Retinal pigment epithelial cell (primary cell): ENCODE results near the gene NGRN.

Experiments used
- DNase-seq: peaks from one replicate; pipeline ENCODE4 v3.0.0-alpha.2; 2010; ENCODE audit warnings: low read depth
- H3K4me3 ChIP-seq: 2 replicates; pipeline ENCODE4 v1.5.1; 2011; ENCODE audit warnings: mild to moderate bottlenecking, low read length, control low read depth, moderate library complexity
- CTCF ChIP-seq: conservative IDR thresholded peaks from 2 replicates; pipeline ENCODE4 v1.5.1; 2011; ENCODE audit warnings: low read depth, low read length, control low read depth, inconsistent platforms

Gene NGRN

GRCh38 chr15:90307661-90308060 lies 42.2 kb downstream of the NGRN start:
- no peak for TF ChIP-seq CTCF
- no peak overlapping the region for H3K4me3 ChIP-seq

GRCh38 chr15:90309020-90309419 lies 43.5 kb downstream of the NGRN start:
- no peak for DNase-seq
- no peak for TF ChIP-seq CTCF
- H3K4me3 ChIP-seq: no peak overlapping the region

More at GRCh38 chr15:90307661-90308060, 42.2 kb downstream of the NGRN start:
- DNase-seq: no peak

- no peak for TF ChIP-seq CTCF
- peak; percentile 43 for DNase-seq
- H3K4me3 ChIP-seq: no peak overlapping the region
Observed at GRCh38 chr15:90315278-90315982, 50.0 kb downstream of the NGRN start.

- no peak for DNase-seq
- TF ChIP-seq CTCF: no peak
Observed at GRCh38 chr15:90316139-90316538, 50.7 kb downstream of the NGRN start.

GRCh38 chr15:90318591-90318990 lies 53.1 kb downstream of the NGRN start:
- no peak for DNase-seq
- no peak overlapping the region for H3K4me3 ChIP-seq
- TF ChIP-seq CTCF: no peak

More at GRCh38 chr15:90316139-90316538, 50.7 kb downstream of the NGRN start:
- H3K4me3 ChIP-seq: no peak overlapping the region

GRCh38 chr15:90320062-90320884 lies 54.8 kb downstream of the NGRN start:
- peak; percentile 74 for DNase-seq
- peak; percentile 99 for TF ChIP-seq CTCF
- no peak overlapping the region for H3K4me3 ChIP-seq

- TF ChIP-seq CTCF: no peak
- no peak for DNase-seq
- H3K4me3 ChIP-seq: no peak overlapping the region
Observed at GRCh38 chr15:90320885-90321278, 55.4 kb downstream of the NGRN start.
